Stimulated activated CD4-positive, alpha-beta T cell treated with anti-CD3 and anti-CD28 coated beads, Interleukin-4, amount 100 ng/mL, for 1 hour (primary cell): ENCODE results near the gene SSUH2.
A peak's percentile ranks its signal among the peaks of the same experiment; 100 is the strongest.
"Not testable (repeated sequence)": the region's sequence is repeated elsewhere in the genome, so short reads cannot be mapped to it uniquely, and the experiment has no call there.

Source experiments
- DNase-seq: peaks from one replicate; pipeline ENCODE4 v3.0.0-alpha.2; 2020

Gene SSUH2, protein sequence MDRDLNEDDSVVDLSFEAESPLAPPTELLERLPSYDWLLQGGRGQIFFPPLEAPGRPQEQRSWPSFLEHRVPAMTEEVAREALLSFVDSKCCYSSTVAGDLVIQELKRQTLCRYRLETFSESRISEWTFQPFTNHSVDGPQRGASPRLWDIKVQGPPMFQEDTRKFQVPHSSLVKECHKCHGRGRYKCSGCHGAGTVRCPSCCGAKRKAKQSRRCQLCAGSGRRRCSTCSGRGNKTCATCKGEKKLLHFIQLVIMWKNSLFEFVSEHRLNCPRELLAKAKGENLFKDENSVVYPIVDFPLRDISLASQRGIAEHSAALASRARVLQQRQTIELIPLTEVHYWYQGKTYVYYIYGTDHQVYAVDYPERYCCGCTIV

DNA sequence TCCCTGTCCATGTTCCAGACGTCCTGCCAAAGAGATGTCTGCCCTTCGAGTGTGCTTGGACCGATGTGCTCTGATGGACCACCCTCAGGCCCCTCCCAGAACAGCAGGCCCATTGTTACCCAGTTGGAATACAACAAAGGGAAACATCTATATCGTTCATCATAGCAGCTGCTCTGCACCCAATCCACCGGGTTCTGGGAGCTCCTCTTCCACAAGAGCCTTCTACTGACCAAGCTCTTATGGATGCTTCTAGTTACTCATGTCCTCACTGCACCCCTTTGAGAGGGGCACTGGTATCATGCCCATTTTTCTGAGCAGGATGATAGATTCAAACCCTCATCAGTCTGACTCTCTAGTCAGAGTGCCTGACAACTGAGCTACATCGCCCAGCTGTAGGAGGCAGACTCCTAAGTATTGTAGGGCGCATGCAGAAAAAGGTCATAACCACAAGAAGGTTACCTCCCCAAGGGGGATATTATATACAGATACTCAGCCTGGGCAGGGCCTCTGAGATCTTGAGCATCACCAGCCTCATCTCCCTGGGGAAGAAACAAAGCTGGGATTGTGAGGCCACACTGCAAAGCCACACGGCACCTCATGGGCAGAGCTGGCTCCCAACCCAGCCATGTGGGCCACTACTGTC is at the start of gene SSUH2:
Gene SSUH2 (minus strand): TSS at position 51 of the 643 bp plus-strand sequence. CDS start 40 bp downstream, at position 11.
- no peak for DNase-seq

DNA sequence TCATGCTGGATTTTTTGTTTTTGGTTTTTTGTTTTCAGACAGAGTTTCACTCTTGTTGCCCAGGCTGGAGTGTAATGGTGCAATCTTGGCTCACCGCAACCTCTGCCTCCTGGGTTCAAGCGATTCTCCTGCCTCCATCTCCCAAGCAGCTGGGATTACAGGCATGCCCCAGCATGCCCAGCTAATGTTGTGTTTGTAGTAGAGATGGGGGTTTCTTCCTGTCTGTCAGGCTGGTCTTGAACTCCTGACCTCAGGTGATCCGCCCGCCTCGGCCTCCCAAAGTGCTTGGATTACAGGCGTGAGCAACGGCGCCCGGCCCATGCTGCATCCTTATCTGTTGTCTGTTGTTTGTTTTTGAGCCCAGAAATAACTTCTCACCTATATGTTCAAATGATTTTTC is 46.7 kb upstream of the SSUH2 start:
- not testable (repeated sequence) for DNase-seq

DNA sequence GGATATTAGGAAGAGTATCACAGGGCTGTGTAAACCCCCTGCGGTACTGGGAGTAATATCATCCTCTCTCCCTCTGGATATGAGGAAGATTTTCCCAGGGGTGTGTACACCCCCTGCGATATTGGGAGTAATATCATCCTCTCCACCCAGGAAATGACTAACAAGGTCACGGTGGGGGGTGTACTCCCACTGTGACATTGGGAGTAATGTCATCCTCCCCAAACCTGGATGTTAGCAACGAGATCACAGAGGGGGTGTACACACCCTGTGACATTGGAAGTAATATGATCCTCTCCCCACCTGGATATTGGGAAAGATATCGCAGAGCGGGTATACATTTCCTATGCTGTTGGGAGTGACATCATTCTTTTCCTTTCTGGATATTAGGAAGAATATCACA is 40.4 kb upstream of the SSUH2 start:
- DNase-seq: not testable (repeated sequence)

DNA sequence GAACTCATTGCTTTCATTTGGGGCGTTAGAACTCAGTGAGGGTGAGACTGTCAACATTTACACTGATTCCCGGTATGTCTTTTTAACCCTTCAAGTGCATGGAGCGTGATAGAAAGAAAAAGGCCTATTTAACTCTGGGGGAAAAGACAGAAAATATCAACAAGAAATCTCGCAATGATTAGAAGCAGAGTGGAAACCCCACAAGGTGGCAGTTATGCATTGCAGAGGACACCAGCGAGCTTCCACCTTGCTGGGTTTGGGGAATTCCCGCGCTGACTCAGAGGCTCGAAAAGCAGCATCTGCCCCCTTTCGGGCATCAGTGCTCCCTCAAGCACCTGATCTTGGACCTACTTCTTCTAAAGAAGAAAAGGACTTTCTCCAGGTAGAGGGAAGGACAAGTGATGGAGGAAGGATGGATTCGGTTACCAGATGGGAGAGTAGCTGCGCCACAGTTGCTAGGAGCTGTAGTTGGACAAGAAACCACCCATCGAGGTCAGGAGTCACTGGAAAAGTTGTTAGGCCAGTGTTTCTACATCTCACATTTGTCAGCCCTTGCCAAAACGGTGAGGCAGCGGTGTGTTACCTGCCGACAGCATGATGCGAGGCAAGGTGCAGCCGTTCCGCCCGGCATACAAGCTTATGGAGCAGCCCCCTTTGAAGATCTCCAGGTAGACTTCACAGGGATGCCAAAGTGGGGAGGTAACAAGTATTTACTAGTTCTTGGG is 38.4 kb upstream of the SSUH2 start:
- DNase-seq: peak; percentile 11

DNA sequence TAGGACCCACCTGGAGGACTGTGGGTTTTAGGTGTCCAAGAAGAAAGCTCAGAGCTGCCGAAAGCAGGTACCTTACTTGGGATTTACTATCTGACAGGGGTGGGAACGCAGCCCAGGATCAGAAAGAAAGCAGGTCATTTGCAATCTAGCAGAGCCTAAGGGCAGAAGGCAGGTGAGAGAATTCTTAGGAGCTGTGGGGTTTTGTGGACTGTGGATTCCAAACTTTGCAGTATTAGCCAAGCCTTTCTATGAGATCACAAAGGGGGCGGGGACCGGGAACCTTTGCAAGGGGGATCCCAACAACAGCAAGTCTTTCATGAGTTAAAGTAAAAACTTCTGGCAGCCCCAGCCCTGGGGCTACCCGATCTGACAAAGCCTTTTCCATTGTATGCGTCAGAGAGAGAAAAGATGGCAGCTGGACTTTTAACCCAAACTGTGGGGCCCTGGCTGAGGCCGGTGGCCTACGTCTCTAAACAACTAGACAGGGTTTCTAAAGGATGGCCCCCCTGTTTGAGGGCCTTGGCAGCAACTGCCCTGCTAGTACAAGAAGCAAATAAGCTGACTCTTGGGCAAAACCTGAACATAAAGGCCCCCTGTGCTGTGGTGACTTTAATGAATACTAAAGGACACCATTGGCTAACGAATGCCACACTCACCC is 37.4 kb upstream of the SSUH2 start:
- DNase-seq: not testable (repeated sequence)

DNA sequence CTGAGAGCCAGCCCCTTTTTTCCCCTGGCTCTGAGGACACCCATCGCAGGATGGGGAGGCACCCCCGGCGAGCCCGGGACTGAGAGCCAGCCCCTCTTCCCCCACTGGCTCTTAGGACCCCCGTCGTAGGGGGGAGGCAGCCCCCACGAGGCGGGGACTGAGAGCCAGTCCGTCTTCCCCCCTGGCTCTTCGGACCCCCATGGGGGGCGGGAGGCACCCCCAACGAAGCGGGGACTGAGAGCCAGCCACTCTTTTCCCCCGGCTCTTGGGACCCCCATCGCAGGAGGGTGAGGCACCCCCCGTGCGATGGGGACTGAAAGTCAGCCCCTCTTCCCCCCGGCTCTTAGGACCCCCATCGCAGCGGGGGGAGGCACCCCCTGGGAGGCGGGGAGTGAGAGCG is 36.8 kb upstream of the SSUH2 start:
- no peak for DNase-seq

DNA sequence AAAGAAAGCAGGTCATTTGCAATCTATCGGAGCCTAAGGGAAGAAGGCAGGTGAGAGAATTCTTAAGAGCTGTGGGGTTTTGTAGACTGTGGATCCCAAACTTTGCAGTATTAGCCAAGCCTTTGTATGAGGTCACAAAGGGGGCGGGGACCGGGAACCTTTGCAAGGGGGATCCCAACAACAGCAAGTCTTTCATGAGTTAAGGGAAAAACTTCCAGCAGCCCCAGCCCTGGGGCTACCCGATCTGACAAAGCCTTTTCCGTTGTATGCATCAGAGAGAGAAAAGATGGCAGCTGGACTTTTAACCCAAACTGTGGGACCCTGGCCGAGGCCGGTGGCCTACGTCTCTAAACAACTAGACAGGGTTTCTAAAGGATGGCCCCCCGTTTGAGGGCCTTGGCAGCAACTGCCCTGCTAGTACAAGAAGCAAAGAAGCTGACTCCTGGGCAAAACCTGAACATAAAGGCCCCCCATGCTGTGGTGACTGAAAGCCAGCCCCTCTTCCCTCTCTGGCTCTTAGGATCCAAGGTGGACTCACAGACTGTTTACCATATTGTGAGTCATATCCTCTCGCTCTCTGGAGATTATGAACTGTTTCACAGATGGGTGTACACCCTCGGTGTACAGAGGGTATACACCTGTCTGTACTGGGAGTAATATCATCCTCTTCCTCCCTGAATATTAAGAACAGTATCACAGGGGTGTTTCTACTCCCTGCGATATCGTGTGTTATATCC is 35.4 kb upstream of the SSUH2 start:
- not testable (repeated sequence) for DNase-seq

DNA sequence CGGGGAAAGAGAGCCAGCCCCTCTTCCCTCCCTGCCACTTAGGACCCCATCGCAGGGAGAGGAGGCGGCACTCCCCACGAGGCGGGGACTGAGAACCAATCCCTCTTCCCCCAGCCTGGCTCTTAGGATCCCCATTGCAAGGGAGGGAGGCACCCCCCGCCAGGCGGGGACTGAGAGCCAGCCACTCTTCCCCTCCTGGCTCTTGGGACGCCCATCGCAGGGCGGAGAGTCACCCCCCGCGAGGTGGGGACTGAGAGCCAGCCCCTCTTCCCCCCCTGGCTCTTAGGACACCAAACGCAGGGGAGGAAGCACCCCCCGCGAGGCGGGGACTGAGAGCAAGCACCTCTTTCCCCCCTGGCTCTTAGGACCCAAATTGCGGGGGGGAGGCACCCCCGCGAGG is 34.2 kb upstream of the SSUH2 start:
- no peak for DNase-seq

DNA sequence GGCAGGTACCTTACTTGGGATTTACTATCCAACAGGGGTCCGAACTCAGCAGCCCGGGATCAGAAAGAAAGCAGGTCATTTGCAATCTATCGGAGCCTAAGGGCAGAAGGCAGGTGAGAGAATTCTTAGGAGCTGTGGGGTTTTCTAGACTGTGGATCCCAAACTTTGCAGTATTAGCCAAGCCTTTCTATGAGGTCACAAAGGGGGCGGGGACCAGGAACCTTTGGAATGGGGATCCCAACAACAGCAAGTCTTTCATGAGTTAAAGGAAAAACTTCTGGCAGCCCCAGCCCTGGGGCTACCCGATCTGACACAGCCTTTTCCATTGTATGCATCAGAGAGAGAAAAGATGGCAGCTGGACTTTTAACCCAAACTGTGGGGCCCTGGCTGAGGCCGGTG is 32.7 kb upstream of the SSUH2 start:
- DNase-seq: not testable (repeated sequence)

DNA sequence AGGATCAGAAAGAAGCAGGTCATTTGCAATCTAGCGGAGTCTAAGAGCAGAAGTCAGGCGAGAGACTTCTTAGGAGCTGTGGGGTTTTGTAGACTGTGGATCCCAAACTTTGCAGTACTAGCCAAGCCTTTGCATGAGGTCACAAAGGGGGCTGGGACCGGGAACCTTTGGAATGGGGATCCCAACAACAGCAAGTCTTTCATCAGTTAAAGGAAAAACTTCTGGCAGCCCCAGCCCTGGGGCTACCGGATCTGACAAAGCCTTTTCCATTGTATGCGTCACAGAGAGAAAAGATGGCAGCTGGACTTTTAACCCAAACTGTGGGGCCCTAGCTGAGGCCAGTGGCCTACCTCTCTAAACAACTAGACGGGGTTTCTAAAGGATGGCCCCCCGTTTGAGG is 31.0 kb upstream of the SSUH2 start:
- not testable (repeated sequence) for DNase-seq

DNA sequence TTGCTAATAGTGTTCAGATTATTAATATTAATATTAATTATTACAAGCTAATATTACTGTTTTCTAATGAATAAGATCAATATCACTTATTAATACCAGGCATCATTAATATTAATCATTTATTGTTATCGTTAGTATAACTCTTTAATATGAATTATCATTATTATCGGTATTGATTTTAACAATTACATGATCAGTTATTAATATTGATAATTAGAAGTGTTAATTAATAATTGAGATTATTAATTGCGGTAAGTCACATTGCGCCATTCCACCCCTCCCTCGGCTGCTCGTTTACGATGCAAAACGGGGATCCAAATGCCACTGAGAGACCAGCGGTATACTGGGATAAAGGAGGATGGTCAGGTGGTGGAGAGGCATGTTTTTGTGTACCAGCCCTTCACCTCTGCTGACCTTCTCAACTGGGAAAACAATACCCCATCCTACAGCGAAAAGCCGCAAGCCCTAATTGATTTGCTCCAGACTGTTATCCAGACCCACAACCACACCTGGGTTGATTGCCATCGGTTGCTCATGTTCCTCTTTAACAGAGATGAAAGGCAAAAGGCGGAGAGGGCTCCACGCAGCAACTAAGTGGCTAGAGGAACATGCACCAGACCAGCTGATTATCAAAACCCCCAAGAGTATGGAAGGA is 28.6 kb upstream of the SSUH2 start:
- DNase-seq: no peak

DNA sequence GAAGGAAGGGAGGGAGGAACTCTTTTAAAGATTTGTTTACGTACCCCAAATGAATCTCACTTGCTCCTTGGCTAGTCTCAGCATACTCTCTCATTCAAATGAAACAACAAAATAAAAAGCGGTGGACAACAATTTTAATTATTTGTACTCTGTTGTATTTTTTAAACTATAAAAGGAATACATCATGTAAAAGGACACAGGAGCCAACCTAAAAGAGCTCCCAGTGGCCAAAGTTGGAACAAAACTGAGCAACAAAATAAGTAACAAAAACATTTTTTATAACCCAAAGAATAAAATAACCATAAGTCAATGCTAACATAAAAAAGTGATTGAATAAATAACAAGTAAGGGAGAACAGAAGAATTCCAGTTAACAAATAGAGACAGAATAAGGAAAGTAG is 24.4 kb upstream of the SSUH2 start:
- DNase-seq: no peak

DNA sequence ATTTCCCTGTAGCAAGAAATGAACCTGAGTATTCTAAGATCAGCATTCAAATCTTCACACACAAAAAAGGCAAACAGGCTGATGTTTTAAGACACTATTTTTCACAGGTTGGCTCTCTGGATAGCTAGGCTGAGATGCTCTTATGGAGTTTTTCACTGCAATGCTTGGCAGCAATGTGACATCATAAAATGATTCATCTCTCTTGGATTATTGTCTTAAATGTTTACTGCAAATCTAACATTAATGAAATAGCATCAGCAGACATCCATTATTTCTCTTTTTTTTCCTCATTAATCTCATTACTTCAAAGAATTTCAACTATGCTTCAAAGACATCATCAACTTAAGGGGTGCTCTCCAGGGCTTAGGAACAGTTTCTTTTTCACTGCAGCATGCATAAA is 23.6 kb upstream of the SSUH2 start:
- DNase-seq: no peak

DNA sequence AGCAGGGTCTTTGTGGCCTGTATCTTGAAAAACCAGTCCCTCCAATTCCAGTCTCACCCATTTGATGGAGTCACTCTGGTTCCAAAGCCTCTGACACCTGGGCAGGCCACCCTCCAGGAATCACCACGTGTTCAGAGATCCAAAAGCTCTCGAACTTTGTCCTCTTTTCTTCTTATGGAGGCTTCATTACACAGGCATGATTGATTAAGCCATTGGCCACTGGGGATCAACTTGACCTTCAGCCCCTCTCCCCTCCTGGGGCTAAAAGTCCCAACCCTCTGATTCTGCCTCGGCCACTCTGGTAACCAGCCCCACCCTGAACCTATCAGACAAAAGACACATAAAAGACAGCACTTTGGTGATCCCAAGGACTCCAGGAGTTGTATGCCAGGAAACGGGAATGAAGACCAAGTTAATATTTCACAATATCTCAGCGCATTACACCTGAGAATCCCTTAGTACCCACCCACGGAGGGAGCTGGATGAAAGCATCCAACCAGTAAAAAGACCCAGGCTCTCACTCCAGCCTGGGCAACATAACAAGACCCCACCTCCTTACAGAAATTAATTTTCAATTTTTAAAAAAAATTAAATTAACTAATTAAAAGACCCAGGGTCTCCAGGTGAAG is 23.0 kb upstream of the SSUH2 start:
- DNase-seq: no peak

DNA sequence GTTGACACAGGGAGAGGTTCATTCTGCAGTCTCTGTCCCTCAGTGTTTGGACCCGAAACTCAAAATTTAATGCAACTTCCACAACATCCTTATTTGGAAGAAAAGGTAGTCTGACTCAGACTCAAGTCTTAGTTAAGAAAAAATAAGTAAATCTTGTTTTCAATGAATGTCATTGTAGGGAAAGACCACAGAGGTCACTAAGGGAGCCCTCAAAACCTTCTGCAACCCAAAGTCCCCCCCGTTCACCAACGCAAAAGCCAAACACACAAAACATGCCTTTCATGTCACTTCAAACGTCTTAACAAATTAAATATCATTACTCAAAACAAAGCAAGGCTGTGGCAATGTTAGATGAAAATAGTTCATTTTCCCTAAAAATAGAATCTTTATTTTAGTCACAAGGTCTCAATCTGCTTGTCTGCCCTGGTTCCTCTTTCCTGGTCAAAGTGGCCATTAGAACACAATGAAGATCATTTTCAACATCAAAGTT is 20.9 kb upstream of the SSUH2 start:
- DNase-seq: no peak

DNA sequence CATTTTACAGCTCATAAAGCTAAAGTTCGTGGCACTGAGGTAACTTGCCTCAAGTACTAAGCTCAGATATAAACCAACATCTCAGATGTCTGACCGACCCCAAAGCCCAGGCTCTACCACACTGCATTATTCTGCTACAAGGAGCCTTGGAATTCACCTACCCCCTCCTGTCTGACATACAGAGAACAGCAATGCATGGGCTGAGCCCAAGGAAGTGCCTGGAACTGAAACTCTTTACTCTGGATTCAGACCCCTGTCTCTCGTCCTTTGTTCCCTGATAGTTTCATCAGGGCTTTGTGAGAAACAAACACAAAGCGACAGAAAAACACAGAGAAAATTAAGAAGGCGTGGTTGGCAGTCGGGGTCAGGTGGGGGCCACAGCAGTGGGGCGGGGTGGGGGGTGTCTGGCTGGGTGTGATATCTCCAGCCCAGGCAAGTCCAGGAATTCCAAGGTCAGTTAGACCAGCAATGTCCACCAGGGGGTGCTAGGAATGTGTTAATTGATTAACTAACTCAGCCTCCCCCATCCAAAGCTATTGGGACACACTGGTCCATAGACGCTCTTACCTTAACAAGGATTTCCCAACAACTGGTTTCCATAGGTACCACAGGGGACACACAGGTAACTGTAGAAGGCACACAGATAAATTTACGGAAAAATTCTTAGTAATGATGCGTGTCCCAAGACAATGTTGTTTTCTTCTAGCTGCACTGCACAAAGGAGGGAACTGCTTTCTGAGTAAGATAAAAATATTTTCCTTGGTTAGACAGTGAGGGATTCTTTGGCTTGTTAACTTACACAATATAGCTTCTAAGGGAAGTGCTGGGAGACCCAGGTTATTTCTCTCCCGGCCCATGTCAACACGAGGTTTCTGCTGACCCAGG is 18.8 kb upstream of the SSUH2 start:
- peak; percentile 25 for DNase-seq

DNA sequence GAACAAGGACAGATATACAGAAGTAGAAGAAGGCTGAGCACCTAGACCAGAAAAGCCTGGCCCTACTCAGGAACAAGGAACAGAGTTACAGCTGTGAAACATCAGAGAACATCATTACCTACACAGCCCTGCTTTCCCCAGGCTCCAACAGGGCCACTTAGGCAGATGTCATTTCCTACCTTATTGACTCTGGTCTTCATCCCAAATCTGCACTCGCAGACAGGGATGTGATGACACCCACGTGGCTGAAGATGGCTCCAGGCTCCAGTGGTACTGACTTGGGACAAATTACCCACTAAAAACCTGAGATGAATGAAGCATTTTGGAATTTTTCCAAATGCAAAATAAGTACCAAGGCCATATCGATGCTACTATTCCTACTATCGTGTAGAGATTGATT is 18.0 kb upstream of the SSUH2 start:
- DNase-seq: no peak

DNA sequence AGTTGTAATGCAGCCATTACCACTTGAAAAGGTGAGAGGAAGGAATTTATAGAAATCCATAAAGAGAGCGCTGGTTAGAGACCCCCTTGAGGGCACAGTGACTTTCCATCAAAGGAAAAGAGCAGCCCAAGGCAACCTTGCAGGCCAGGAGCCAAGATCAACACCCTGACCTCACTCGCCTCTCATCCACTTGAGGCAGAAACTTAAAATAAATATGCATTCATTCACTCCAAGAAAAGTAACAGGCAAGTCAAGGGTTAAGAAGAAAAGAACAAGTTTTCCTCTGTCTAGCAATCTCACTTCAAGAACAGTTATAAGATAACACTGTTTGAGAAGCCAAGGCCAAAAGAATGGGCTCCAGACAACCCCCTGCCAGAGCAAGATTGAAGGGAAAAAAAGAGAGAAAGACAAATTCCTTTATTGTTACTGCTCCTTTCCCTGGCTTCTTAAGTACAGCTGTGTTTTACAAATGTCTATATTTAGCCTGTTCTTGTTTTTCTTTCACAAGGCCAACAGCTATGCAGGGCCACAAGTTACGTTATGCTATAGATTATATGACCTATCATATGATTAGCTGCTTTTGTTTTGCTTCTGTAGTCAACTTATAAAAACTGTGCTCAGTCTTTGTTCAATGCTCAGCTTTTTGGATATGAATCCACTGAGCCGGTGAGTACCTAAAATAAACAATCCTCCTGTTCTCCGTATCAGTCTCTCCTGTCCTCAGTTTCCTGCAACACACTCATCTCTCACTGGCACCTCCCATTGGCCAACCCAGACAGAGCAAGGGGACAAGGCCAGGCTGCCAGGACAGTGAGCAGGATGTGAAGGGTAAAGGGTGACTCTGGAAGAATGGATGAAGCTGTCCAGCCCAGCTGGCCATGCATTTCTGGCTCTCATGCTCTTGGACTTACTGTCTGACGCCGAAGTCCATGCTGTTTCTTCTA is 15.8 kb upstream of the SSUH2 start:
- no peak for DNase-seq

DNA sequence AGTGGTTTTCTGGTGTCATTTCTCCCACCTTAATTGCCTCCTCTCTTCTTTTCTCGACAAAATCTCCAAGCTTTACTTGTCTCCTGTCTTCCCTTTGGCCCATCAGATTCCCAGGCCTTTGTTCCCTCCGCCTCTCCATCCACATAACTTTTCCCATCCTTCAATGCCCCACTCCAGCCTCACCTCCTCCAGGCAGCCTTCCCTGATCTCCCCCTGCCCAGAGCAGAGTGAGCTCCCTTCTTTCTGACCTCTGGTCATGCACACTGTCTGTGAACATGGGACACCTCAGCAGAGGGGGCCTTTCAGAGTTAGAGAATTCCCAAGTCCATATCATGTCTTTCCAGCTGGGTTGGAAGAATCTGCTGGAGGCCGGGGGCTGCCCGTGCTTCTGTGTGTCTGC is 14.6 kb upstream of the SSUH2 start:
- DNase-seq: no peak
